ENCODE data around the gene INHBB.

GRCh38 chr2:120317180-120317533, 28.8 kb upstream of the INHBB start:
- TF ChIP-seq POLR2AphosphoS5 (IDR thresholded peaks at IDR 0.05) (no peak), CTCF (IDR thresholded peaks at IDR 0.05) (no peak)
